DOHH2 (cell line): ENCODE measurements around the gene BAZ2B.
"Not testable (repeated sequence)": the region's sequence is repeated elsewhere in the genome, so short reads cannot be mapped to it uniquely, and the experiment has no call there.

ENCODE experiments used
- H3F3A ChIP-seq: fragments of 200-600 bp; sonication (generic), shearing (Covaris generic); 2 replicates; pipeline ENCODE4 v1.6.0; 2016; ENCODE audit warnings: antibody characterized with exemption, mild to moderate bottlenecking; ENCODE audit not compliant: control insufficient read depth, insufficient read depth
- H3K27ac ChIP-seq: fragments of 200-600 bp; sonication (generic); 2 replicates; pipeline ENCODE4 v1.5.1; 2014; ENCODE audit warnings: low read depth, mild to moderate bottlenecking, low read length, moderate library complexity
- H3K27me3 ChIP-seq: fragments of 200-600 bp; sonication (generic); 2 replicates; pipeline ENCODE4 v1.6.1; 2014; ENCODE audit warnings: mild to moderate bottlenecking, low read length, mixed read lengths; ENCODE audit not compliant: control insufficient read depth
- H3K36me3 ChIP-seq: fragments of 200-600 bp; sonication (generic); 2 replicates; pipeline ENCODE4 v1.6.1; 2014; ENCODE audit warnings: mild to moderate bottlenecking, low read length, moderate library complexity, mixed read lengths; ENCODE audit not compliant: control insufficient read depth
- H3K4me1 ChIP-seq: fragments of 200-600 bp; sonication (generic); 2 replicates; pipeline ENCODE4 v1.6.1; 2014; ENCODE audit warnings: mild to moderate bottlenecking, low read length, mixed read lengths; ENCODE audit not compliant: control insufficient read depth
- H3K4me2 ChIP-seq: fragments of 200-600 bp; sonication (generic); 2 replicates; pipeline ENCODE4 v1.6.0; 2014; ENCODE audit warnings: mild to moderate bottlenecking, low read length, moderate library complexity
- H3K4me3 ChIP-seq: fragments of 200-600 bp; sonication (generic); 2 replicates; pipeline ENCODE4 v1.5.1; 2014; ENCODE audit warnings: mild to moderate bottlenecking, low read length, mixed read lengths
- H3K79me2 ChIP-seq: fragments of 200-600 bp; sonication (generic); 2 replicates; pipeline ENCODE4 v1.6.1; 2014; ENCODE audit warnings: mild to moderate bottlenecking, low read length, mixed read lengths; ENCODE audit not compliant: control insufficient read depth
- H3K9me2 ChIP-seq: fragments of 200-600 bp; sonication (generic); replicated peaks from 2 replicates; pipeline ENCODE4 v1.6.1; 2014; ENCODE audit warnings: mild to moderate bottlenecking, low read length, mixed read lengths; ENCODE audit not compliant: control insufficient read depth
- H3K9me3 ChIP-seq: fragments of 200-600 bp; sonication (generic); 2 replicates; pipeline ENCODE4 v1.6.1; 2014; ENCODE audit warnings: antibody characterized with exemption, low read length, mixed read lengths; ENCODE audit not compliant: control insufficient read depth, insufficient read depth
- H4K20me1 ChIP-seq: fragments of 200-600 bp; sonication (generic); 2 replicates; pipeline ENCODE4 v1.6.0; 2014; ENCODE audit warnings: low read depth, mild to moderate bottlenecking, antibody characterized with exemption, low read length, moderate library complexity; ENCODE audit not compliant: control insufficient read depth, insufficient read depth
- EZH2phosphoT487 ChIP-seq: fragments of 200-600 bp; sonication (generic); IDR thresholded peaks from 2 replicates; pipeline ENCODE4 v1.6.1; 2017; ENCODE audit warnings: borderline replicate concordance, mild to moderate bottlenecking, antibody characterized with exemption, low read length, moderate library complexity, mixed read lengths
- TF ChIP-seq, protein P1 (sequence below): fragments of 200-600 bp; sonication (generic); IDR thresholded peaks from one replicate; pipeline ENCODE4 v1.5.1; 2014; ENCODE audit warnings: antibody characterized with exemption, mild to moderate bottlenecking, low read depth, low read length; ENCODE audit not compliant: poor library complexity, severe bottlenecking

Gene BAZ2B

DNA sequence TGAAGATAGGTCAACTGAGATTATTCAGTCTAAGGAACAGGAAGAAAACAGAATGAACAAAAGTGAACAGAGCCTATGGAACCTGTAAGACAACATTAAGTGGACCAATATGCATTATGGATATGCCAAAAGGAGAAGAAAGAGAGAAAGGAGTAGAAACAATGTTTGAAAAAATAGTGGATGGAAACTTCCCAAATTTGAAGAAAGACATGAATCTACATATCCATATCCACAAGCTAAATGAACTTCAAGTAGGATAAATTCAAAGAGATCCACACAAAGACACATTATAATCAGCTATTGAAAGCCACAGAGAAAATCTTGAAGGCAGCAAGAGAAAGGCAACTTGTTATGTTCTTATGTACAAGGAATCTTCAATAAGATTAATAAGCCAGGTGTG lies 74.2 kb downstream of the BAZ2B start:
- no peaks in the 10 kb centered on the region for H3K9me2 ChIP-seq
- no peaks in the 10 kb centered on the region for H3K27me3 ChIP-seq
- TF ChIP-seq, protein P1, sequence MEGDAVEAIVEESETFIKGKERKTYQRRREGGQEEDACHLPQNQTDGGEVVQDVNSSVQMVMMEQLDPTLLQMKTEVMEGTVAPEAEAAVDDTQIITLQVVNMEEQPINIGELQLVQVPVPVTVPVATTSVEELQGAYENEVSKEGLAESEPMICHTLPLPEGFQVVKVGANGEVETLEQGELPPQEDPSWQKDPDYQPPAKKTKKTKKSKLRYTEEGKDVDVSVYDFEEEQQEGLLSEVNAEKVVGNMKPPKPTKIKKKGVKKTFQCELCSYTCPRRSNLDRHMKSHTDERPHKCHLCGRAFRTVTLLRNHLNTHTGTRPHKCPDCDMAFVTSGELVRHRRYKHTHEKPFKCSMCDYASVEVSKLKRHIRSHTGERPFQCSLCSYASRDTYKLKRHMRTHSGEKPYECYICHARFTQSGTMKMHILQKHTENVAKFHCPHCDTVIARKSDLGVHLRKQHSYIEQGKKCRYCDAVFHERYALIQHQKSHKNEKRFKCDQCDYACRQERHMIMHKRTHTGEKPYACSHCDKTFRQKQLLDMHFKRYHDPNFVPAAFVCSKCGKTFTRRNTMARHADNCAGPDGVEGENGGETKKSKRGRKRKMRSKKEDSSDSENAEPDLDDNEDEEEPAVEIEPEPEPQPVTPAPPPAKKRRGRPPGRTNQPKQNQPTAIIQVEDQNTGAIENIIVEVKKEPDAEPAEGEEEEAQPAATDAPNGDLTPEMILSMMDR, result no peak
- TF ChIP-seq EZH2phosphoT487, result no peak
- no peaks in the 10 kb centered on the region for H3K79me2 ChIP-seq
- H4K20me1 ChIP-seq, result no peaks in the 10 kb centered on the region
- H3K9me3 ChIP-seq, result no peaks in the 10 kb centered on the region
- H3K4me3 ChIP-seq, result no peak overlapping the region
- H3K36me3 ChIP-seq, result no peaks in the 10 kb centered on the region
- H3K4me2 ChIP-seq, result no peak overlapping the region
- H3F3A ChIP-seq, result no peaks in the 10 kb centered on the region
- H3K27ac ChIP-seq, result no peak overlapping the region
- H3K4me1 ChIP-seq, result no peaks in the 10 kb centered on the region

GRCh38 chr2:159539701-159540100 lies 76.6 kb downstream of the BAZ2B start:
- H4K20me1 ChIP-seq, result no peaks in the 10 kb centered on the region
- no peaks in the 10 kb centered on the region for H3F3A ChIP-seq
- H3K9me3 ChIP-seq, result no peaks in the 10 kb centered on the region
- no peak for TF ChIP-seq EZH2phosphoT487
- TF ChIP-seq, protein P1, result no peak
- no peak overlapping the region for H3K4me2 ChIP-seq
- no peaks in the 10 kb centered on the region for H3K79me2 ChIP-seq
- no peaks in the 10 kb centered on the region for H3K27me3 ChIP-seq
- H3K27ac ChIP-seq, result no peak overlapping the region
- no peaks in the 10 kb centered on the region for H3K9me2 ChIP-seq
- H3K4me3 ChIP-seq, result no peak overlapping the region
- no peaks in the 10 kb centered on the region for H3K36me3 ChIP-seq
- H3K4me1 ChIP-seq, result no peaks in the 10 kb centered on the region

DNA sequence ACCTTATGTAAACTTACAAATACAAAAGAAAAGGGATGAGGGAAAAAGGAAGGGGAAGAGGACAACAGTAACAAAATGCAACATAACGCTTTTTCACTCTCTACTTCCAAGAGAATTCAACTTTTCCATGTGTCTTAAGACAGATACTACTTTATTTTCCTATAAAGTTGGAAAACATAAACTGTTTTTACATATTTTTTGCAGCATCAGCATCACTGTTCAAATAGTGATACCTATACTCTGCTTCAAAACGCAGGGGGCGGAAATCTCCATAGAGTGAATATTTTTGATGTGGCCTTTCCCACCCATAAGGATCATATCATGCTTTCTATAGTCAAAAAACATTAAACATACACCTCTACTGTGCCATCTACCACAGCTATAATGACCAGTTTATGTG lies 77.5 kb downstream of the BAZ2B start:
- Histone ChIP-seq H3K79me2 (no peaks in the 10 kb centered on the region), H3F3A (no peaks in the 10 kb centered on the region), H3K4me2 (no peak overlapping the region), H3K27ac (no peak overlapping the region), H3K4me3 (no peak overlapping the region), H3K27me3 (no peaks in the 10 kb centered on the region), H3K9me2 (no peaks in the 10 kb centered on the region), H3K4me1 (no peaks in the 10 kb centered on the region), H4K20me1 (no peaks in the 10 kb centered on the region), H3K36me3 (no peaks in the 10 kb centered on the region), H3K9me3 (no peaks in the 10 kb centered on the region)
- TF ChIP-seq, protein P1, result no peak
- TF ChIP-seq EZH2phosphoT487, result no peak

DNA sequence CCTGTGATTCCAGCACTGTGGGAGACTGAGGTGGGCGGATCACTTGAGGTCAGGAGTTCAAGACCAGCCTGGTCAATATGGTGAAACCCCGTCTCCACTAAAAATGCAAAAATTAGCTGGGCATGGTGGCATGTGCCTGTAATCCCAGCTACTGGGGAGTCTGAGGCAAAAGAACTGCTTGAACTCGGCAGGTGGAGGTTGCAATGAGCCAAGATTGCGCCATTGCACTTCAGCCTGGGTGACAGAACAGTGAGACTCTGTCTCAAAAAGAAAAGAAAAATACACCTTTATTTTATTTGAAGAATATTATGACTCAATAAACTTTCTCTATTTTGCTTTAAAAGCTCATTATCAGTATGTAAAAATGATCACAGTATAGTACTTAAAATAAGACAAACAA lies 81.1 kb downstream of the BAZ2B start:
- H3K9me2 ChIP-seq, H3K36me3 ChIP-seq, H4K20me1 ChIP-seq, H3K79me2 ChIP-seq, H3K27ac ChIP-seq, H3K9me3 ChIP-seq, H3K27me3 ChIP-seq, H3K4me1 ChIP-seq, H3K4me2 ChIP-seq, H3F3A ChIP-seq, H3K4me3 ChIP-seq: not testable (repeated sequence)
